ENCODE results near the gene PSMD14. TPM values are rescaled to one million over a fixed set of nuclear protein-coding genes. Genes with fewer than 3 reads are reported as not detected.

The PSMD14 gene
- total RNA-seq, 1 experiment from 2014 or later = 118 TPM

GRCh38 chr2:161373942-161374341 lies 65.7 kb downstream of the PSMD14 start:
- no peaks in the 10 kb centered on the region for H3K9me3 ChIP-seq (ENCODE audit: control insufficient read depth in 1 of 2, insufficient read depth in 1 of 2, low read depth in 1 of 2, low read length in 2 of 2)
- TF ChIP-seq POLR2AphosphoS5 (IDR thresholded peaks at IDR 0.05; ENCODE audit: low read depth, low read length) (no peak), SIN3A (IDR thresholded peaks at IDR 0.05; ENCODE audit: low read depth) (no peak), YY1 (IDR thresholded peaks at IDR 0.05; ENCODE audit: extremely low read depth, insufficient replicate concordance, low read depth, low read length) (no peak), FOSL1 (IDR thresholded peaks at IDR 0.05; ENCODE audit: low read depth) (no peak), CEBPB (IDR thresholded peaks at IDR 0.05; ENCODE audit: low read depth) (peak; percentile 43; the same call in 1 of the 2 replicates)
- H3K4me2 ChIP-seq (ENCODE audit: low read length) = no peak overlapping the region
- peaks cover 65% of the 10 kb centered on the region for H3K79me2 ChIP-seq (ENCODE audit: insufficient read depth, low read length)
- peaks cover 4 to 10% of the 10 kb centered on the region in 2 experiments; a peak in 3 of 4 replicates for H3K36me3 ChIP-seq (ENCODE audit: control insufficient read depth in 1 of 2, insufficient read depth in 2 of 2, low read length in 2 of 2)
- no peaks in the 10 kb centered on the region for H3K9me2 ChIP-seq (ENCODE audit: insufficient read depth)
- intact Hi-C loops (cut with micrococcal nuclease) = no loop called here
- BruUV-seq (replicated peaks) = no TSS peak
- no peak overlapping the region for H3K4me3 ChIP-seq (replicated peaks in 1 of 2; ENCODE audit: low read depth in 1 of 2, low read length in 2 of 2)
- ChIA-PET POLR2A (no interaction called here), RAD21 (ENCODE audit: low non-redundant PET in 1 of 2, low total read pairs in 2 of 2, uncharacterized antibody in 2 of 2, unreplicated experiment in 2 of 2) (no interaction called here), CTCF (no interaction called here)
- DNase-seq (ENCODE audit: low read depth, low spot score) = no peak
- H2AFZ ChIP-seq (ENCODE audit: low read depth, low read length, poor library complexity, severe bottlenecking) = no peak overlapping the region
- no peak for ATAC-seq
- no peaks in the 10 kb centered on the region for H3K27me3 ChIP-seq (ENCODE audit: insufficient read depth, low read length)
- no peak overlapping the region for H3K27ac ChIP-seq (ENCODE audit: low read depth, low read length)
- H4K20me1 ChIP-seq (ENCODE audit: insufficient read depth) = no peaks in the 10 kb centered on the region; the same call in 1 of the 2 replicates
- H3K9ac ChIP-seq (ENCODE audit: low read length) = no peak overlapping the region
- H3K4me1 ChIP-seq (ENCODE audit: control insufficient read depth in 1 of 2, insufficient read depth in 2 of 2, low read length in 2 of 2) = no peaks in the 10 kb centered on the region

GRCh38 chr2:161374446-161374845 lies 66.2 kb downstream of the PSMD14 start:
- ChIA-PET CTCF (no interaction called here), RAD21 (ENCODE audit: low non-redundant PET in 1 of 2, low total read pairs in 2 of 2, uncharacterized antibody in 2 of 2, unreplicated experiment in 2 of 2) (no interaction called here)
- TF ChIP-seq YY1 (IDR thresholded peaks at IDR 0.05; ENCODE audit: extremely low read depth, insufficient replicate concordance, low read depth, low read length) (no peak), SP1 (IDR thresholded peaks at IDR 0.05; ENCODE audit: low read depth) (no peak), EGR1 (IDR thresholded peaks at IDR 0.05; ENCODE audit: low read depth) (no peak), SRF (IDR thresholded peaks at IDR 0.05; ENCODE audit: low read depth) (no peak), ZBTB33 (IDR thresholded peaks at IDR 0.05; ENCODE audit: extremely low read depth, insufficient replicate concordance, low read length) (no peak), CTCF (IDR thresholded peaks at IDR 0.05 in 2 of 3, conservative IDR thresholded peaks at IDR 0.05 in 1 of 3; ENCODE audit: borderline replicate concordance in 1 of 3, insufficient read depth in 1 of 3, low read depth in 2 of 3, low read length in 2 of 3) (no peak), REST (IDR thresholded peaks at IDR 0.05; ENCODE audit: low read depth) (no peak), ATF3 (IDR thresholded peaks at IDR 0.05) (no peak), ZNF274 (IDR thresholded peaks at IDR 0.05; ENCODE audit: low read depth, low read length) (no peak)

More at GRCh38 chr2:161374446-161374845, 66.2 kb downstream of the PSMD14 start:
- H2AFZ ChIP-seq (ENCODE audit: low read depth, low read length, poor library complexity, severe bottlenecking) = no peak overlapping the region
- H3K9ac ChIP-seq (ENCODE audit: low read length) = no peak overlapping the region
- peaks cover 4 to 10% of the 10 kb centered on the region in 2 experiments; a peak in 3 of 4 replicates for H3K36me3 ChIP-seq (ENCODE audit: control insufficient read depth in 1 of 2, insufficient read depth in 2 of 2, low read length in 2 of 2)
- H3K4me2 ChIP-seq (ENCODE audit: low read length) = no peak overlapping the region
- H3K27me3 ChIP-seq (ENCODE audit: insufficient read depth, low read length) = no peaks in the 10 kb centered on the region
- no peak overlapping the region for H3K27ac ChIP-seq (ENCODE audit: low read depth, low read length)
- DNase-seq (ENCODE audit: low read depth, low spot score) (no peak), ATAC-seq (no peak)
- no peaks in the 10 kb centered on the region; the same call in 1 of the 2 replicates for H4K20me1 ChIP-seq (ENCODE audit: insufficient read depth)
- H3K4me3 ChIP-seq (replicated peaks in 1 of 2; ENCODE audit: low read depth in 1 of 2, low read length in 2 of 2) = no peak overlapping the region
- POLR2A ChIA-PET = no interaction called here
- H3K79me2 ChIP-seq (ENCODE audit: insufficient read depth, low read length) = peaks cover 65% of the 10 kb centered on the region
- intact Hi-C loops (cut with micrococcal nuclease) = no loop called here
- H3K9me3 ChIP-seq (ENCODE audit: control insufficient read depth in 1 of 2, insufficient read depth in 1 of 2, low read depth in 1 of 2, low read length in 2 of 2) = no peaks in the 10 kb centered on the region
- no TSS peak for BruUV-seq (replicated peaks)
- no peaks in the 10 kb centered on the region for H3K9me2 ChIP-seq (ENCODE audit: insufficient read depth)
- no peaks in the 10 kb centered on the region for H3K4me1 ChIP-seq (ENCODE audit: control insufficient read depth in 1 of 2, insufficient read depth in 2 of 2, low read length in 2 of 2)

Data from HCT116 (cell line).